Urinary bladder (tissue), 4 donors: ENCODE results near the gene CNOT11. TPM values are rescaled to one million over a fixed set of nuclear protein-coding genes. Genes with fewer than 3 reads are reported as not detected.

Source experiments
- DNase-seq: peaks from one replicate; pipeline ENCODE4 v3.0.0-alpha.2; 2015; ENCODE audit errors: extremely low spot score
- H3K27ac ChIP-seq: one replicate; pipeline ENCODE4 v1.5.1; 2013; ENCODE audit warnings: low read depth, mild to moderate bottlenecking, moderate library complexity
- H3K36me3 ChIP-seq: one replicate; pipeline ENCODE4 v1.6.1; 2013; ENCODE audit warnings: mild to moderate bottlenecking, moderate library complexity; ENCODE audit not compliant: insufficient read depth
- H3K4me1 ChIP-seq: one replicate; pipeline ENCODE4 v1.6.1; 2013; ENCODE audit warnings: mild to moderate bottlenecking, moderate library complexity; ENCODE audit not compliant: insufficient read depth
- H3K4me3 ChIP-seq: one replicate; pipeline ENCODE4 v1.5.1; 2013; ENCODE audit warnings: low read depth, low read length
- WGBS: extraction: QIAGEN DNeasy Blood & Tissue Kit; methylation state at CpG from one replicate; pipeline ENCODE4 v1.1.7; 2013; 5-methylcytosine and 5-hydroxymethylcytosine counted together
- polyA plus RNA-seq: library from polyadenylated mRNA; stranded (reverse); fragments of 200-250 nt; gene quantifications from one replicate; pipeline ENCODE4 v1.2.3, GENCODE V29; 2013
- total RNA-seq: library from RNA; depleted of rRNA; stranded (reverse); fragments of >200 nt; gene quantifications from one replicate; pipeline ENCODE4 v1.2.3, GENCODE V29; 2014
- donor health status: healthy with polysubstance abuse.
- donor health status: healthy.

The CNOT11 gene
- total and polyA plus RNA-seq, 2 donors = 21.8 to 23.1 TPM

GRCh38 chr2:101274142-101274541 is 21.5 kb downstream of the CNOT11 start:
- no peak overlapping the region for H3K27ac ChIP-seq
- H3K36me3 ChIP-seq = peaks cover 2% of the 10 kb centered on the region
- H3K4me1 ChIP-seq = no peaks in the 10 kb centered on the region
- WGBS = 92% methylated on average over 5 of the region's 5 CpGs
- H3K4me3 ChIP-seq = no peak overlapping the region
- DNase-seq = no peak

GRCh38 chr2:101277111-101277510 is 24.4 kb downstream of the CNOT11 start:
- Histone ChIP-seq H3K27ac (no peak overlapping the region), H3K4me3 (no peak overlapping the region), H3K36me3 (peaks cover 2% of the 10 kb centered on the region), H3K4me1 (no peaks in the 10 kb centered on the region)
- 79% methylated on average over 7 of the region's 7 CpGs for WGBS
- no peak for DNase-seq

- DNase-seq = no peak
- peaks cover 2% of the 10 kb centered on the region for H3K36me3 ChIP-seq
- 90% methylated on average over 3 of the region's 3 CpGs for WGBS
Observed at GRCh38 chr2:101278925-101279324, 26.2 kb downstream of the CNOT11 start.

GRCh38 chr2:101281482-101281881 is 28.8 kb downstream of the CNOT11 start:
- Histone ChIP-seq H3K4me3 (no peak overlapping the region), H3K27ac (no peak overlapping the region), H3K4me1 (no peaks in the 10 kb centered on the region), H3K36me3 (peaks cover 2% of the 10 kb centered on the region)
- 96% methylated on average over 4 of the region's 4 CpGs for WGBS
- DNase-seq = no peak

More at GRCh38 chr2:101278925-101279324, 26.2 kb downstream of the CNOT11 start:
- no peak overlapping the region for H3K4me3 ChIP-seq
- no peak overlapping the region for H3K27ac ChIP-seq
- no peaks in the 10 kb centered on the region for H3K4me1 ChIP-seq

GRCh38 chr2:101282980-101283379 is 30.3 kb downstream of the CNOT11 start:
- 95% methylated on average over 3 of the region's 3 CpGs for WGBS
- peaks cover 2% of the 10 kb centered on the region for H3K36me3 ChIP-seq

GRCh38 chr2:101286684-101287083 is 34.0 kb downstream of the CNOT11 start:
- Histone ChIP-seq H3K27ac (no peak overlapping the region), H3K36me3 (peaks cover 6% of the 10 kb centered on the region), H3K4me1 (no peaks in the 10 kb centered on the region), H3K4me3 (no peak overlapping the region)
- WGBS = 97% methylated on average over 6 of the region's 6 CpGs
- no peak for DNase-seq

More at GRCh38 chr2:101282980-101283379, 30.3 kb downstream of the CNOT11 start:
- H3K27ac ChIP-seq = no peak overlapping the region
- no peak overlapping the region for H3K4me3 ChIP-seq
- H3K4me1 ChIP-seq = no peaks in the 10 kb centered on the region
- DNase-seq = no peak

- H3K36me3 ChIP-seq = peaks cover 6% of the 10 kb centered on the region
- WGBS = 95% methylated on average over 2 of the region's 2 CpGs
- H3K4me3 ChIP-seq = no peak overlapping the region
- H3K27ac ChIP-seq = no peak overlapping the region
- no peak for DNase-seq
- H3K4me1 ChIP-seq = no peaks in the 10 kb centered on the region
Observed at GRCh38 chr2:101287303-101287702, 34.6 kb downstream of the CNOT11 start.

- Histone ChIP-seq H3K4me3 (no peak overlapping the region), H3K36me3 (peaks cover 3% of the 10 kb centered on the region), H3K27ac (no peak overlapping the region), H3K4me1 (no peaks in the 10 kb centered on the region)
- DNase-seq = no peak
Observed at GRCh38 chr2:101290711-101291110, 38.0 kb downstream of the CNOT11 start.

- Histone ChIP-seq H3K4me1 (no peaks in the 10 kb centered on the region), H3K36me3 (peaks cover 3% of the 10 kb centered on the region)
- 93% methylated on average over 3 of the region's 3 CpGs for whole genome bisulfite sequencing
Observed at GRCh38 chr2:101291973-101292372, 39.3 kb downstream of the CNOT11 start.

GRCh38 chr2:101293544-101293943 is 40.9 kb downstream of the CNOT11 start:
- Histone ChIP-seq H3K4me1 (no peaks in the 10 kb centered on the region), H3K4me3 (no peak overlapping the region), H3K36me3 (no peaks in the 10 kb centered on the region), H3K27ac (no peak overlapping the region)
- WGBS = 94% methylated on average over 2 of the region's 2 CpGs
- DNase-seq = no peak

More at GRCh38 chr2:101291973-101292372, 39.3 kb downstream of the CNOT11 start:
- H3K27ac ChIP-seq = no peak overlapping the region
- no peak for DNase-seq
- H3K4me3 ChIP-seq = no peak overlapping the region

GRCh38 chr2:101294861-101295260 is 42.2 kb downstream of the CNOT11 start:
- no peaks in the 10 kb centered on the region for H3K36me3 ChIP-seq
- no peaks in the 10 kb centered on the region for H3K4me1 ChIP-seq
- no peak for DNase-seq
- H3K4me3 ChIP-seq = no peak overlapping the region
- 94% methylated on average over 6 of the region's 6 CpGs for WGBS
- H3K27ac ChIP-seq = no peak overlapping the region

GRCh38 chr2:101295895-101296294 is 43.2 kb downstream of the CNOT11 start:
- DNase-seq = no peak
- no peaks in the 10 kb centered on the region for H3K4me1 ChIP-seq
- no peak overlapping the region for H3K27ac ChIP-seq
- H3K36me3 ChIP-seq = no peaks in the 10 kb centered on the region
- no peak overlapping the region for H3K4me3 ChIP-seq
- WGBS = 89% methylated on average over 2 of the region's 2 CpGs

- no peak overlapping the region for H3K4me3 ChIP-seq
- no peaks in the 10 kb centered on the region for H3K4me1 ChIP-seq
- H3K27ac ChIP-seq = no peak overlapping the region
- DNase-seq = no peak
- no peaks in the 10 kb centered on the region for H3K36me3 ChIP-seq
- WGBS = 86% methylated on average over 5 of the region's 5 CpGs
Observed at GRCh38 chr2:101296371-101296770, 43.7 kb downstream of the CNOT11 start.

- Histone ChIP-seq H3K36me3 (no peaks in the 10 kb centered on the region), H3K27ac (no peak overlapping the region), H3K4me3 (no peak overlapping the region), H3K4me1 (no peaks in the 10 kb centered on the region)
- WGBS = 86% methylated on average over 2 of the region's 2 CpGs
- no peak for DNase-seq
Observed at GRCh38 chr2:101297383-101297782, 44.7 kb downstream of the CNOT11 start.

- Histone ChIP-seq H3K4me3 (no peak overlapping the region), H3K36me3 (no peaks in the 10 kb centered on the region), H3K27ac (no peak overlapping the region), H3K4me1 (no peaks in the 10 kb centered on the region)
- no peak for DNase-seq
- 69% methylated on average over 6 of the region's 6 CpGs for WGBS
Observed at GRCh38 chr2:101299604-101300003, 46.9 kb downstream of the CNOT11 start.
